GM12878 (cell line): Measurements from ENCODE around the gene POMT1. TPM values are rescaled to one million over a fixed set of nuclear protein-coding genes. Genes with fewer than 3 reads are reported as not detected.

Experiments
- ATAC-seq: fragments of 200-7000 bp; cut with Tn5 transposase; 3 replicates; pipeline ENCODE4 v1.9.1; 2020; ENCODE audit warnings: mild to moderate bottlenecking, moderate library complexity
- BruUV-seq: library from RNA; stranded (reverse); fragments of 400-500 nt; replicated peaks from 2 replicates; lab custom pipeline; 2021; lab: Mats Ljungman, UMichigan
- CTCF ChIA-PET: fragments of 300-600 bp; sonication (Branson Sonifier 250); formaldehyde crosslinking; extraction: SDS; loops from one replicate; lab custom pipeline; 2021; ENCODE audit warnings: inconsistent platforms; lab: Yijun Ruan, JAX
- POLR2A ChIA-PET: fragments of 350-600 bp; formaldehyde crosslinking; extraction: SDS; loops from one replicate; lab custom pipeline; 2021; ENCODE audit warnings: inconsistent platforms; lab: Charles Lee
- RAD21 ChIA-PET: fragments of 300-600 bp; sonication (Branson Sonifier 250); formaldehyde crosslinking; loops from one replicate; lab custom pipeline; 2023; ENCODE audit warnings: antibody characterized with exemption; ENCODE audit not compliant: unreplicated experiment; lab: Charles Lee
- SMC1A ChIA-PET: fragments of 300-600 bp; sonication (Branson Sonifier 250); formaldehyde crosslinking; loops from one replicate; lab custom pipeline; 2023; ENCODE audit not compliant: unreplicated experiment, uncharacterized antibody; lab: Charles Lee
- DNase-seq: peaks from one replicate; pipeline ENCODE4 v3.0.0-alpha.2; 2011; ENCODE audit warnings: low read depth, low spot score
- FAIRE-seq: peaks from 3 replicates; lab custom pipeline; 2011; peaks lifted over from hg19 to GRCh38; lab: Jason Lieb, UNC
- H2AFZ ChIP-seq: 2 replicates; pipeline ENCODE4 v1.6.0; 2011; ENCODE audit warnings: low read depth, low read length, control low read depth; ENCODE audit not compliant: control insufficient read depth
- H3K27ac ChIP-seq: 2 replicates; pipeline ENCODE4 v1.5.1; 2011; ENCODE audit warnings: control low read depth; ENCODE audit not compliant: control insufficient read depth, insufficient read depth
- H3K27me3 ChIP-seq, 2 experiments: replicated peaks in 1 of 2; 2 replicates each; pipeline versions ENCODE4 v1.6.0 to v1.6.1; 2011; ENCODE audit warnings: low read length in 1 of 2; ENCODE audit not compliant: control insufficient read depth in 2 of 2, insufficient read depth in 2 of 2
- H3K36me3 ChIP-seq, 2 experiments: 2 replicates each; pipeline ENCODE4 v1.5.1; 2011; ENCODE audit warnings: low read length in 1 of 2; ENCODE audit not compliant: control insufficient read depth in 2 of 2, insufficient read depth in 2 of 2
- H3K4me1 ChIP-seq: 2 replicates; pipeline ENCODE4 v1.6.1; 2011; ENCODE audit warnings: mild to moderate bottlenecking, low read length, moderate library complexity, mixed read lengths; ENCODE audit not compliant: control insufficient read depth, insufficient read depth
- H3K4me2 ChIP-seq: 2 replicates; pipeline ENCODE4 v1.6.0; 2011; ENCODE audit warnings: control low read depth; ENCODE audit not compliant: control insufficient read depth, insufficient read depth
- H3K4me3 ChIP-seq: fragments of 200-600 bp; sonication (generic); 2 replicates; pipeline ENCODE4 v1.5.1; 2016
- H3K79me2 ChIP-seq: 2 replicates; pipeline ENCODE4 v1.6.0; 2011; ENCODE audit warnings: low read length; ENCODE audit not compliant: control insufficient read depth, insufficient read depth
- H3K9ac ChIP-seq: 2 replicates; pipeline ENCODE4 v1.8.0; 2011; ENCODE audit warnings: low read length, control low read depth, mixed read lengths; ENCODE audit not compliant: control insufficient read depth, insufficient read depth
- H3K9me3 ChIP-seq: replicated peaks from 3 replicates; pipeline ENCODE4 v1.5.1; 2011; ENCODE audit warnings: mild to moderate bottlenecking, low read length; ENCODE audit not compliant: control insufficient read depth, insufficient read depth
- H4K20me1 ChIP-seq: 2 replicates; pipeline ENCODE4 v1.6.0; 2011; ENCODE audit not compliant: control insufficient read depth, insufficient read depth
- IKZF2 ChIP-seq, 2 experiments: fragments of 450-650 bp; IDR thresholded peaks; 2 replicates each; pipeline ENCODE4 v1.6.1; 2017; ENCODE audit warnings: mild to moderate bottlenecking in 2 of 2, moderate library complexity in 2 of 2
- NKRF ChIP-seq: fragments of 450-650 bp; conservative IDR thresholded peaks from 2 replicates; pipeline ENCODE4 v1.6.1; 2017; ENCODE audit warnings: mild to moderate bottlenecking, moderate library complexity
- POLR2A ChIP-seq: IDR thresholded peaks from 2 replicates; pipeline ENCODE4 v1.6.1; 2011; ENCODE audit warnings: low read depth, mild to moderate bottlenecking, low read length
- TARDBP ChIP-seq: IDR thresholded peaks from 2 replicates; pipeline ENCODE4 v1.6.1; 2016; ENCODE audit warnings: borderline replicate concordance
- ZBTB4 ChIP-seq: fragments of 450-650 bp; formaldehyde crosslinking; IDR thresholded peaks from 2 replicates; pipeline ENCODE4 v1.4.0; 2022; ENCODE audit warnings: mild to moderate bottlenecking, moderate library complexity
- WGBS: methylation state at CpG from one replicate; pipeline ENCODE4 v1.1.6; 2016; ENCODE audit warnings: low lambda C conversion rate; ENCODE audit not compliant: insufficient replicate concordance, insufficient coverage; ENCODE audit errors: missing lambda C conversion rate; 5-methylcytosine and 5-hydroxymethylcytosine counted together
- in situ Hi-C: fragments of 300-500 bp; cut with MboI; formaldehyde crosslinking; loops from 9 replicates; pipeline ENCODE4 v1.14.3; 2018; ENCODE audit warnings: mixed read lengths
- intact Hi-C: fragments of 100-400 bp; cut with micrococcal nuclease; formaldehyde crosslinking; loops from one replicate; pipeline ENCODE4 v1.14.2; 2022; ENCODE audit not compliant: unreplicated experiment
- polyA plus RNA-seq, 11 experiments: library from polyadenylated mRNA; depleted of rRNA in 4 of 11; unstranded in 6 of 11; stranded (reverse) in 5 of 11; fragments of >200 nt; fragmentation: Nextera tagmentation in 4 of 11; fragmentation: Illumina TruSeq in 1 of 11; extraction: Ambion mirVana in 4 of 11; extraction: Trizol in 1 of 11; gene quantifications; 1 replicate in 1 of 11; 2 replicates in 10 of 11; pipeline versions ENCODE4 v1.2.1 to v1.2.3, GENCODE V29; 2011 to 2016; ENCODE audit warnings: inconsistent platforms in 2 of 11, missing spikeins in 2 of 11, low read depth in 1 of 11
- total RNA-seq, 4 experiments: library from RNA; depleted of rRNA in 3 of 4; stranded (reverse); fragments of >200 nt in 3 of 4; fragmentation: Illumina TruSeq in 1 of 4; extraction: Trizol in 1 of 4; gene quantifications; 2 replicates each; pipeline versions ENCODE4 v1.2.1 to v1.2.3, GENCODE V29; 2013 to 2021
- TF ChIP-seq, protein P1 (sequence below): fragments of 450-650 bp; IDR thresholded peaks from 2 replicates; pipeline ENCODE4 v1.6.1; 2016; ENCODE audit warnings: mild to moderate bottlenecking, moderate library complexity, borderline replicate concordance

The POMT1 gene
- total and polyA plus RNA-seq, 10 of the 15 experiments (the other 5 are each of a cell fraction or from before 2014, with no cell fraction given): 1.2 to 19.2 (median 12.6) TPM

DNA sequence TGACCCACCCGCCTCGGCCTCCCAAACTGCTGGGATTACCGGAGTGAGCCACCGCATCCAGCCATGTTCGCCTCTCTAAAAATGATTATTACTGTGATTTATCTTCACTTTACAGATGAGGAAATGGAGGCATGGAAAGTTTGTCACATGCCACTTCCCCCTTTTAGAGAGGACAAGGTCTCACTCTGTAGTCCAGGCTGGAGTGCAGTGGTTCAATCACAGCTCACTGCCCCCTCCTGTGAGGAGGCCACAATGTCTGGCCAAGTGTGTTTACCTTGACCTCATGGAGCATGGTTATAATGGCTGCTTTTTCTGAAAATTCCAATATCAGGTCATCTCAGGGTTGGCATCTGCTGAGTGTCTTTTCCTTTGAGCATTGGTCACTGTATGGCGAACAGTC, 49.3 kb downstream of the POMT1 start:
- DNase-seq: no peak

DNA sequence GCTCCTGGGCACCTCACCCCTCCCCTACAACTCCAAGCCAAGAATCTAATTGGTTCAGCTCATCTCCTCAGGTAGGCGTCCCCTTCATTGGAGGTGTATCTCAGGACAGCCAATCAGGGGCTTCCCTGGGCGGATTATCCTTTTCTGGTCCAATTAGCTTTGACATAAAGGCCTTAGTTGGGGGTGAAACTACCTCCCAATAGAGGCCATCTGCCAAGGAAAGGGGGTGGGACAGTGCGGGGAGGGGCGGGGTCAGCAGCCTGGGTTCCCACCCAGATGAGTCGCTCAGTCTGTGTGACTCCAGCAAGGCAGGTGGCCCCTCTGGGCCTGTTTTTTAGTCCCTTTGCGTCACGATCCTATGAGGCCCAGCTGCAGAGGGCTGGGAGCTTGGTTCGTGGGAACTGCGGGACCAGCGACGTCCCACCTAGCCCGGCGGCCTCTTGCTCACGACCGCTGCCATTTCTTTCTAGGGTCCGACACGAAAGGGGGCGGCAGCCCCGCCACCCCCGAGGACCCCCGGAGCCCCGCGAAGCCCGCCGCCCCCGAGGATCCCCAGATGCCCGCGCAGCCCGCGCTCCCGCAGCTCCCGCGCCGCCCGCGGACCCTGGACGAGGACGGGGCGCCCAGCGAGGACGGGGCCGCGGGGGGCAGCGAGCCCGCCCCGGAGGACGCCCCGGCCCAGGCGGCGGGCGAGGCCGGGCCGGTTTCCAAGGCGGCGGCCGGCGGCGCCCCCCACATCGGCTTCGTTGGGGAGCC, 51.5 kb downstream of the POMT1 start:
- H3K36me3 ChIP-seq: no peaks in the 10 kb centered on the region
- no peaks in the 10 kb centered on the region for H4K20me1 ChIP-seq
- no peak overlapping the region for H2AFZ ChIP-seq
- no peaks in the 10 kb centered on the region for H3K4me1 ChIP-seq
- DNase-seq (no peak), ATAC-seq (no peak), FAIRE-seq (no peak)
- no peak overlapping the region for H3K27ac ChIP-seq
- no peaks in the 10 kb centered on the region; the same call in 2 of the 3 replicates for H3K9me3 ChIP-seq
- H3K79me2 ChIP-seq: no peaks in the 10 kb centered on the region
- ChIA-PET CTCF (interaction anchor here (1.0 kb wide), 1 partner anchor 209 kb away, joined by 3 read pairs; no protein-coding TSS in a partner anchor), POLR2A (interaction anchor here (0.6 kb wide), 1 partner anchor 1298 kb away, joined by 4 read pairs; no protein-coding TSS in a partner anchor), SMC1A (interaction anchor here (1.0 kb wide), 1 partner anchor 9 kb away, joined by 3 read pairs; the partner anchor contains the start of gene PRRT1B), RAD21 (no interaction called here)
- no TSS peak for BruUV-seq
- 55% methylated on average over 6 of the region's 60 CpGs for WGBS
- no peak overlapping the region for H3K9ac ChIP-seq
- no peak overlapping the region for H3K4me2 ChIP-seq
- H3K4me3 ChIP-seq: no peak overlapping the region
- in situ Hi-C loops (no loop called here), intact Hi-C loops (no loop called here)
- H3K27me3 ChIP-seq: no peaks in the 10 kb centered on the region
- no peak for TF ChIP-seq POLR2A
- TF ChIP-seq ZBTB4: no peak
- no peak for TF ChIP-seq NKRF
- no peak for TF ChIP-seq IKZF2 (IDR thresholded peaks at IDR 0.05)
- TF ChIP-seq, protein P1, sequence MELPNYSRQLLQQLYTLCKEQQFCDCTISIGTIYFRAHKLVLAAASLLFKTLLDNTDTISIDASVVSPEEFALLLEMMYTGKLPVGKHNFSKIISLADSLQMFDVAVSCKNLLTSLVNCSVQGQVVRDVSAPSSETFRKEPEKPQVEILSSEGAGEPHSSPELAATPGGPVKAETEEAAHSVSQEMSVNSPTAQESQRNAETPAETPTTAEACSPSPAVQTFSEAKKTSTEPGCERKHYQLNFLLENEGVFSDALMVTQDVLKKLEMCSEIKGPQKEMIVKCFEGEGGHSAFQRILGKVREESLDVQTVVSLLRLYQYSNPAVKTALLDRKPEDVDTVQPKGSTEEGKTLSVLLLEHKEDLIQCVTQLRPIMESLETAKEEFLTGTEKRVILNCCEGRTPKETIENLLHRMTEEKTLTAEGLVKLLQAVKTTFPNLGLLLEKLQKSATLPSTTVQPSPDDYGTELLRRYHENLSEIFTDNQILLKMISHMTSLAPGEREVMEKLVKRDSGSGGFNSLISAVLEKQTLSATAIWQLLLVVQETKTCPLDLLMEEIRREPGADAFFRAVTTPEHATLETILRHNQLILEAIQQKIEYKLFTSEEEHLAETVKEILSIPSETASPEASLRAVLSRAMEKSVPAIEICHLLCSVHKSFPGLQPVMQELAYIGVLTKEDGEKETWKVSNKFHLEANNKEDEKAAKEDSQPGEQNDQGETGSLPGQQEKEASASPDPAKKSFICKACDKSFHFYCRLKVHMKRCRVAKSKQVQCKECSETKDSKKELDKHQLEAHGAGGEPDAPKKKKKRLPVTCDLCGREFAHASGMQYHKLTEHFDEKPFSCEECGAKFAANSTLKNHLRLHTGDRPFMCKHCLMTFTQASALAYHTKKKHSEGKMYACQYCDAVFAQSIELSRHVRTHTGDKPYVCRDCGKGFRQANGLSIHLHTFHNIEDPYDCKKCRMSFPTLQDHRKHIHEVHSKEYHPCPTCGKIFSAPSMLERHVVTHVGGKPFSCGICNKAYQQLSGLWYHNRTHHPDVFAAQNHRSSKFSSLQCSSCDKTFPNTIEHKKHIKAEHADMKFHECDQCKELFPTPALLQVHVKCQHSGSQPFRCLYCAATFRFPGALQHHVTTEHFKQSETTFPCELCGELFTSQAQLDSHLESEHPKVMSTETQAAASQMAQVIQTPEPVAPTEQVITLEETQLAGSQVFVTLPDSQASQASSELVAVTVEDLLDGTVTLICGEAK: no peak

More for the DNA sequence above, 49.3 kb downstream of the POMT1 start:
- Histone ChIP-seq H3K27me3 (no peaks in the 10 kb centered on the region), H3K9ac (no peak overlapping the region), H3K4me3 (no peak overlapping the region), H4K20me1 (no peaks in the 10 kb centered on the region), H3K4me2 (no peak overlapping the region), H3K36me3 (no peaks in the 10 kb centered on the region), H3K9me3 (no peaks in the 10 kb centered on the region; the same call in 2 of the 3 replicates), H3K79me2 (no peaks in the 10 kb centered on the region), H3K27ac (no peak overlapping the region), H3K4me1 (no peaks in the 10 kb centered on the region), H2AFZ (no peak overlapping the region)
- ATAC-seq (no peak), FAIRE-seq (no peak)
- in situ Hi-C loops (no loop called here), intact Hi-C loops (no loop called here)
- RAD21 ChIA-PET: no interaction called here
- SMC1A ChIA-PET: no interaction called here
- BruUV-seq: no TSS peak
- CTCF ChIA-PET: no interaction called here
- POLR2A ChIA-PET: no interaction called here
- no peak for TF ChIP-seq TARDBP
- WGBS: 74% methylated on average over 6 of the region's 6 CpGs
